ENCODE data around the gene ATP13A3.

The ATP13A3 gene

DNA sequence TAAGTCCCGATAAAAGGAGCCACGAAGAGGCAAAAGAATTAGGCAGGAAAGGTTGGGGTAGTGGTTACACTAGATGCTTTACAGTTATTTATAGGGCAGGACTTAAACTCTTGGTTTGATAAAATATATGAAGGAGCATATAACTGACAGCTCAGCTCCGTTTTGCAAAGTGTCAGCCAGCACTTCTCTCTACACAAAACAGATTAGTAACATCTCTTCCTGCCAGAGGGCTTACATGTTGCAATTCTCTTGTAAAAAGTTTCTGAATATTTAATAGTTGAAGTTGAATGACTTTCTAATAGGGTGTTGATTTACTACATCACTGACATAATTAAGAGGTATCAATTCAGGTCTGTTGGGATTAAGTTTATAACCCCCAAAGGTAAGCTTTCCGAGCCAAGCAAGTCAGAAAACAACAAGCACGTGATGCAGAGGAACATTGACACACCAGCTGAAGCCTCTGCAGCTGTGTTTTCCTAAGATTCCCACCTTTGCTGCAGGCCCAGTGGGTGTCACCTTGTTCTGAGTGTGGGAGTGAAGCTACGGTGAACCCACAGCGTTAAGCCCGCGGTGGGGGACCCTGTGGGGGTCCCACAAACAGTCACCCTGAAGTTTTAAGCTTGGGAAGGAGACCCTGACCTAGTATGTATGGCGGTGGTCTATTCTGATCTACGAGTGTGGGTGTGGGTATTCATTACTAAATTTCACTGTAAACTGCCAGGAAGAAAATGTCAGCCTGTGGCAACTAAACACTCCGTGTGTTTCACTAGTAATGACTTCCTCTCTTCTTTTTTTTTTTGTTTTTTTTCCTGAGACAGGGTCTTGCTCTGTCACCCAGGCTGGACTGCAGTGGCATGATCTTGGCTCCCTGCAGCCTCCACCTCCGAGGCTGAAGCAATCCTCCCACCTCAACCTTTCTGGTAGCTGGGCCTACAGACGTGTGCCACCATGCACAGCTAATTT lies 22.0 kb upstream of the ATP13A3 start:
- TF ChIP-seq, protein P1, sequence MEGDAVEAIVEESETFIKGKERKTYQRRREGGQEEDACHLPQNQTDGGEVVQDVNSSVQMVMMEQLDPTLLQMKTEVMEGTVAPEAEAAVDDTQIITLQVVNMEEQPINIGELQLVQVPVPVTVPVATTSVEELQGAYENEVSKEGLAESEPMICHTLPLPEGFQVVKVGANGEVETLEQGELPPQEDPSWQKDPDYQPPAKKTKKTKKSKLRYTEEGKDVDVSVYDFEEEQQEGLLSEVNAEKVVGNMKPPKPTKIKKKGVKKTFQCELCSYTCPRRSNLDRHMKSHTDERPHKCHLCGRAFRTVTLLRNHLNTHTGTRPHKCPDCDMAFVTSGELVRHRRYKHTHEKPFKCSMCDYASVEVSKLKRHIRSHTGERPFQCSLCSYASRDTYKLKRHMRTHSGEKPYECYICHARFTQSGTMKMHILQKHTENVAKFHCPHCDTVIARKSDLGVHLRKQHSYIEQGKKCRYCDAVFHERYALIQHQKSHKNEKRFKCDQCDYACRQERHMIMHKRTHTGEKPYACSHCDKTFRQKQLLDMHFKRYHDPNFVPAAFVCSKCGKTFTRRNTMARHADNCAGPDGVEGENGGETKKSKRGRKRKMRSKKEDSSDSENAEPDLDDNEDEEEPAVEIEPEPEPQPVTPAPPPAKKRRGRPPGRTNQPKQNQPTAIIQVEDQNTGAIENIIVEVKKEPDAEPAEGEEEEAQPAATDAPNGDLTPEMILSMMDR (IDR thresholded peaks at IDR 0.05; ENCODE audit: insufficient read depth, missing control alignments), result no peak
- no peak for DNase-seq (ENCODE audit: insufficient read length, low spot score)

DNA sequence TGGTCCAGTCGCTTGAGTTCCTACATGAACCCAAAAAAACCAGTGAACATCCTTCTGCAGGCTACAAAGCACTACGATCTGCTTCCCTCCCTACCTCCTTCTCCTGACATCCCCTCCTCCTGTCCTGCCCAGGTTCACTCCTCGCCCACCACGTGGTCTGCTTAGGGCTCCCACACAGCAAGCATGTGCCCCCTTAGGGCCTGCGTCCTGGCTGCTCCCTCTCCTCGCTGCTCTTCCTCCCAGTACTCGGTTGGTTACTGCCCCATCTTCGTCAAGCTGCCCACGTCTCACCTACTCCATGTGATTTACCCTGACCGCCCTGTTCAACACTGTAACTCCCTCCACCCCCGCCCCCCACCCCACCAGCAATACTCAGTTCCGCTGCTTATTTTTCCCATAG lies 20.8 kb upstream of the ATP13A3 start:
- no peak for DNase-seq (ENCODE audit: insufficient read length, low spot score)
- no peak for FAIRE-seq
- TF ChIP-seq, protein P1 (IDR thresholded peaks at IDR 0.05; ENCODE audit: insufficient read depth, missing control alignments), result no peak

More for the DNA sequence above, 22.0 kb upstream of the ATP13A3 start:
- FAIRE-seq, result no peak

DNA sequence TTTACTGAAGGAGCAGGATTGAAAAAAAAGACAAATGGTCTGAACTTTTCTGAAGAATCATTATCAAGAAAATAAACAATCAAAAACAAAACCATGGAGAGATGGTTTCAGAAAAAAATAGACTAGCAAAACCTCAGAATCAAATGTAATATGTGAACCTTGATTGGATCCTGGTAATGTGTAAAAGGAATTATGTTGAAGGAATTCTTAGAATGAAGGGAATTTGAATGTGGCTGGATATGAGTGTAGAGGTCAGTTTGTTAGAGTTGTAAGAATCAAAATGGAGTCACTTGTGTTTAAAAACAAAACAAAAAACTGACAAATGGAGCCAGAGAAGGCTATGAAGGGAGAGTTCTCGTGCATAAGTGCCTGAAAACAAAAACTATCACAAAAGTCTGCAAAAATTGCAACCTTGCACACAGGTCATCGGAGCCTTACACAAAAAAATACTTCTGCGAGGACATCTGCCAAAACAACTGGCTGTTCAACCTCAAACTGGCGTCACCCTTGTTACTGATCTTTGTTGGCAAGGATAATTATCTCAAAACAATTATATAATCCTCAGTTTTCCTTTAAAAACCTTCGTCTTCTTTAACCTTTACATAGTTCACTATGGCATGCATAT lies 19.1 kb upstream of the ATP13A3 start:
- DNase-seq (ENCODE audit: insufficient read length, low spot score) (no peak), FAIRE-seq (no peak)
- TF ChIP-seq, protein P1 (IDR thresholded peaks at IDR 0.05; ENCODE audit: insufficient read depth, missing control alignments), result no peak

DNA sequence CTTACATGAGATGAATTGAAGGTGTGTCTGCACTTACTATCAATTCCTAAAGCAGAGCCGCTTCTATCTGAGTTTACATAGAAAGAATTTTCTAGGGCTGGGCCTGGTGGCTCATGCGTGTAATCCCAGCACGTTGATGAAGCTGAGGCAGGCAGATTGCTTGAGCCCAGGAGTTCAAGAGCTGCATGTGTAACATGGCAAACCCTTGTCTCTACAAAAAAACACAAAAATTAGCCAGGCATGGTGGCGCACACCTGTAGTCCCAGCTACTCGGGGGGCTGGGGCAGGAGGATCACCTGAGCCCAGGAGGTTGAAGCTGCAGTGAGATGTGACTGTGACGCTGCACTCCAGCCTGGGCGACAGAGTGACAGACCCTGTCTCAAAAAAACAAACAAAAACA lies 18.1 kb upstream of the ATP13A3 start:
- no peak for FAIRE-seq
- DNase-seq (ENCODE audit: insufficient read length, low spot score), result no peak
- TF ChIP-seq, protein P1 (IDR thresholded peaks at IDR 0.05; ENCODE audit: insufficient read depth, missing control alignments), result no peak

DNA sequence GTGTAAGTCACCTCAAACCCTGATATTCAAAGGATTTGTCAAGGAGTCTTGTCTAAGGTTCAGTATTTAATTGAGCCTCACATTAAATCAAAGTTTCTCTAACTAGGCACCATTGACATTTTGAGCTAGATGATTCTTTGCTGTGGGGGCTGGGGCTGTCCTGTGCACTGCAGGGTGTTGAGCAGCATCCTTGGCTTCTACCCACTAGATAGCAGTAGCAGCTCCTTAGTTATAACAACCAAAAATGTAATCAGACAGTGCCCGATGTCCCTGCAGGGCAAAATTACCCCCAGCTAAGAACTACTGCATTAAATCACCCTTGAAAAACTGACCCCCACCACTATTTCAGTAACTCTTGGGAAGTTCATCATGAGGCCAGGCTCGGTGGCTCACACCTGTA lies 17.3 kb upstream of the ATP13A3 start:
- TF ChIP-seq, protein P1 (IDR thresholded peaks at IDR 0.05; ENCODE audit: insufficient read depth, missing control alignments), result no peak
- FAIRE-seq, result no peak
- DNase-seq (ENCODE audit: insufficient read length, low spot score), result no peak

DNA sequence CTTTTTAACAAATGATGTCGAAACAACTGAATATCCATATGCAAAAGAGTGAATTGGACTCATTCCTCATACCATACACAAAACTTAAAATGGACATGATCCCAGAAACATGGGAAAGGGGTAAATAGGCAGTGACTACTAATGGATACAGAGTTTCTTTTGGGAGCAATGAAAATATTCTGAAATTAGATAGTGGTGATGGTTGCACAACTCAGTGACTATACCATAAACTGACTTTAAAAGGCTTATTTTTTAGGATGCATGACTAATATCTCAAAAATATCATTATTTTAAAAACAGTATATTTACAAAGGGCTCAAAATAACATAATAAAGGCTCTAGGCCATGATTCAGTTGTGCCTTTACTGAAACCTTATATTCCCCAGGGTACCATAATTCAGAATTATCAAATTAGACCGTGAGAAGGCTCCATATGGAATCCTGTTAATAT lies 16.3 kb upstream of the ATP13A3 start:
- TF ChIP-seq, protein P1 (IDR thresholded peaks at IDR 0.05; ENCODE audit: insufficient read depth, missing control alignments), result no peak
- DNase-seq (ENCODE audit: insufficient read length, low spot score) (no peak), FAIRE-seq (no peak)
